Measurements from ENCODE around the gene FRMD8.

- TF ChIP-seq POLR2A (IDR thresholded peaks at IDR 0.05) (no peak), CTCF (IDR thresholded peaks at IDR 0.05) (no peak)
These were observed 4.8 kb upstream of the FRMD8 start for GRCh38 chr11:65381716-65382032.
